Activated T-cell treated with anti-CD3 and anti-CD28 coated beads, Interleukin-2, amount 50 U/mL, for 72 hours (primary cell): Measurements from ENCODE around the gene SEZ6L. TPM values are rescaled to one million over a fixed set of nuclear protein-coding genes. Genes with fewer than 3 reads are reported as not detected.

ENCODE experiments used
- ATAC-seq, 2 donors: fragments of 150-1000 bp; cut with Tn5 transposase; replicated peaks in 1 of 2; 2 replicates each; pipeline ENCODE4 v1.10.0; 2021; ENCODE audit warnings: moderate library complexity in 2 of 2, mild to moderate bottlenecking in 1 of 2
- DNase-seq, 2 donors: peaks; one replicate each; pipeline ENCODE4 v3.0.0; 2021 to 2022; ENCODE audit warnings: mixed read lengths in 1 of 2
- H3K27ac Mint-ChIP-seq: one replicate; pipeline ENCODE4 v1.8.0; 2022; ENCODE audit warnings: mild to moderate bottlenecking, moderate library complexity, mixed read lengths
- H3K27me3 Mint-ChIP-seq: one replicate; pipeline ENCODE4 v1.8.0; 2022; ENCODE audit warnings: low read depth, mixed read lengths
- H3K36me3 Mint-ChIP-seq, 2 donors: one replicate each; pipeline ENCODE4 v1.8.0; 2022; ENCODE audit warnings: mixed read lengths in 2 of 2, mild to moderate bottlenecking in 1 of 2; ENCODE audit not compliant: insufficient read depth in 2 of 2
- H3K4me1 Mint-ChIP-seq: one replicate; pipeline ENCODE4 v1.8.0; 2022; ENCODE audit warnings: low read depth, mixed read lengths
- H3K4me3 Mint-ChIP-seq, 2 donors: one replicate each; pipeline ENCODE4 v1.8.0; 2022; ENCODE audit warnings: mild to moderate bottlenecking in 2 of 2, mixed read lengths in 2 of 2, moderate library complexity in 2 of 2
- H3K9me3 Mint-ChIP-seq, 2 donors: one replicate each; pipeline ENCODE4 v1.8.0; 2022; ENCODE audit warnings: mixed read lengths in 2 of 2
- total RNA-seq, 2 donors: library from RNA; stranded (reverse); gene quantifications; one replicate each; pipeline ENCODE4 v1.2.3, GENCODE V29; 2022

The SEZ6L gene
- under 1 TPM in 1 of 2 donors, not detected in 1; 0.05 TPM for total RNA-seq

DNA sequence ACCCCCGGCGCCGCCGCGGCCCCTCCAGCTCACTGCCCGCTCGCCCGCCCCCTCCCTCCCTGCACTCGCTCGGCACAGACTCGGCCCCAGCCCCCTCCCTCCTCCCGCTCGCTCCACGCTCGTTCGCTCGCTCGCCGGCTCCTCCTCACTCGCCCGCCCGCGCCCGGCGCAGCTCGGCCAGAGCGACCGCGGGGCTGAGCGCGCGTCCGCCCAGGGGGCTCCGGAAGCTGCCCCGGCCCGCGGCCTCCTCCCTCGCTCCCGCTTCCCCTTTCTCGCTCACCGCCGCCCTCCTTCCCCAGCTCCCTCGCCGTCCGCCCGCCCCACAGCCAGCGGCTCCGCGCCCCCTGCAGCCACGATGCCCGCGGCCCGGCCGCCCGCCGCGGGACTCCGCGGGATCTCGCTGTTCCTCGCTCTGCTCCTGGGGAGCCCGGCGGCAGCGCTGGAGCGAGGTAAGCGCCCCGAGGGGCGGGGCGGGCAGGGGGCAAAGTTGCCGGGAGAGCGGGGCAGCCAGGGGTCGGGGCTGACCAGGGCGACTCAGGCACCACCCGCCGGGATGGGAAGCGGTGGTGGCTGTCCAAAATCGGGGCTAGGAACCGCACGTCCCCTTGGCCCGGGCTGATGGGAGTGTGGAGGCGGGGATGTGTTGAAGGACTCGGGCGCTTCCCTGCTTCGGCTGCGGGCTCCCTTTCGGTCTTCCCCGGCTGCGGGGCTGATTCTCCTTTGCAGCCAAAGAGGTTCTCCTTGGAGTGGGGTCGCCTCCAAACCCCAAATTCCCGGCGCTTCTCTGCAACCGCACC lies at the start of gene SEZ6L:
Gene SEZ6L (plus strand): TSS at position 148 of the 797 bp plus-strand sequence. CDS start 208 bp downstream, at position 356.
- Mint-ChIP-seq H3K4me3 (peak within 1 kb of the TSS; percentile 21 to 42), H3K27ac (no peak within 1 kb of the TSS), H3K9me3 (no peaks in the 10 kb centered on the region), H3K27me3 (peaks cover 84% of the 10 kb centered on the region), H3K4me1 (no peaks in the 10 kb centered on the region), H3K36me3 (no peaks in the 10 kb centered on the region)
- ATAC-seq, result no peak
- DNase-seq, result no peak

- no peaks in the 10 kb centered on the region for H3K27me3 Mint-ChIP-seq
- no peak for ATAC-seq
- H3K4me1 Mint-ChIP-seq, result peaks cover 5% of the 10 kb centered on the region
- H3K27ac Mint-ChIP-seq, result no peak overlapping the region
- no peaks in the 10 kb centered on the region for H3K9me3 Mint-ChIP-seq
- H3K4me3 Mint-ChIP-seq, result peak overlapping the region in 1 of 2 donors; percentile 32
- DNase-seq, result no peak
- no peaks in the 10 kb centered on the region for H3K36me3 Mint-ChIP-seq
Measured at GRCh38 chr22:26122920-26123468, 46.3 kb upstream of the SEZ6L start.

DNA sequence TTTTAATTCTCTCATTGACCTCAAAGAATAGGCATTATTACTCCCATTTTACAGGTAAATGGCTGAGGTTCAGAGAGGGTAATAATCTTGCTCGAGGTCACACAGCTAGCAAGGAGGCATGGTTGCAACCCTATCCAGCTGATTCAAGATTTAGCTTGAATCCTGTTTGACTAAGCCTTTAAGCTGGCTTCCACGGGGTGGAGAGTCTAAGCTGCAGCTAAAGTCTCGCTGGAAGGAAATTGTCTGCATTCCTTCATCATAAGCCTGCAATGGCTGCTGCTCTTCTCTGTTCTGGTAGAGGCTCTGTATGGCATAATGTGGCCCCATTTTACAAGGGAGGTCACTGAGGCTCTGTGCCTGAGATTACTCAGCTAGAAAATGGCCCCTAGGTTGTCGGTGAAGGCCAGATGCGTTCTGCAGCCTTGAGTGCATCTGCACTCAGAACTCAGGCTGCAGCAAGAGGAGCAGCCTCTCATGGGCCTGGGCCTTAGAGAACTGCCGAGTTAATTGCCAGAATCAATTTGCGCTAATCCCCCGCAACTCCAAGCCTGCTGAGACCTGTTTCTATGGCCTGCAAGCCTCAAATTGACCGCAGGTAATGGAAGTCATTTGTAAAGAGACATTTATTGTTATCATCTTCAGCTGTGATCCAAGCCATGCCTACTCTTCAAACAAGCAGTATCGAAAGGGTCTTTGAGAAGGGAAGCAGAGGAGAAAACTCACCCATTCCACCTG lies 44.1 kb upstream of the SEZ6L start:
- no peak overlapping the region for H3K27ac Mint-ChIP-seq
- ATAC-seq (no peak), DNase-seq (no peak)
- no peaks in the 10 kb centered on the region for H3K9me3 Mint-ChIP-seq
- H3K36me3 Mint-ChIP-seq, result no peaks in the 10 kb centered on the region
- peaks cover 5% of the 10 kb centered on the region for H3K4me1 Mint-ChIP-seq
- H3K4me3 Mint-ChIP-seq, result no peak overlapping the region
- H3K27me3 Mint-ChIP-seq, result no peaks in the 10 kb centered on the region

DNA sequence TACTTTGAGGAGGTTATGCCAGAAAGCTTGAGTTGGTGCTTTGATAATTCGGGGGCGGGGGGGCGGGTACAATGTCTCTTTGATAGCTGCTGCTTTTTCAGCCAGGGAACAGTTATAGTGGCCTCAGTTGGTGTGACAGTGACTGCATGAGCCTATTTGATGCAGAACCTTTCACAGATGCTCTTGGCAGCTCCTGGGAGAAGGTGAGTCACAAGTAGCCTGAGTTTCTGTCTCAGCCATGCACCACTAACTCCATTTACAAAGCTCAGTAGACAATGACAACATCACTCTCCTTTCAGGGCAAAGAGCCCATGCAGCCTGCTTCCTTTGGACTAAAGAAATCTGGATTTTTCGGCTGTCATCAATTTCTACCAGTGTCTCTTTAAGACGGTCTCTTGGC lies 42.1 kb upstream of the SEZ6L start:
- no peaks in the 10 kb centered on the region for H3K9me3 Mint-ChIP-seq
- H3K36me3 Mint-ChIP-seq, result no peaks in the 10 kb centered on the region
- H3K4me3 Mint-ChIP-seq, result no peak overlapping the region
- no peak overlapping the region for H3K27ac Mint-ChIP-seq
- no peaks in the 10 kb centered on the region for H3K27me3 Mint-ChIP-seq
- peaks cover 5% of the 10 kb centered on the region for H3K4me1 Mint-ChIP-seq
- DNase-seq (no peak), ATAC-seq (no peak)

- no peaks in the 10 kb centered on the region for H3K27me3 Mint-ChIP-seq
- DNase-seq (no peak), ATAC-seq (no peak)
- peaks cover under 1% of the 10 kb centered on the region for H3K4me1 Mint-ChIP-seq
- no peak overlapping the region for H3K27ac Mint-ChIP-seq
- no peaks in the 10 kb centered on the region for H3K9me3 Mint-ChIP-seq
- no peaks in the 10 kb centered on the region for H3K36me3 Mint-ChIP-seq
- H3K4me3 Mint-ChIP-seq, result no peak overlapping the region
Measured at GRCh38 chr22:26127556-26127955, 41.7 kb upstream of the SEZ6L start.

DNA sequence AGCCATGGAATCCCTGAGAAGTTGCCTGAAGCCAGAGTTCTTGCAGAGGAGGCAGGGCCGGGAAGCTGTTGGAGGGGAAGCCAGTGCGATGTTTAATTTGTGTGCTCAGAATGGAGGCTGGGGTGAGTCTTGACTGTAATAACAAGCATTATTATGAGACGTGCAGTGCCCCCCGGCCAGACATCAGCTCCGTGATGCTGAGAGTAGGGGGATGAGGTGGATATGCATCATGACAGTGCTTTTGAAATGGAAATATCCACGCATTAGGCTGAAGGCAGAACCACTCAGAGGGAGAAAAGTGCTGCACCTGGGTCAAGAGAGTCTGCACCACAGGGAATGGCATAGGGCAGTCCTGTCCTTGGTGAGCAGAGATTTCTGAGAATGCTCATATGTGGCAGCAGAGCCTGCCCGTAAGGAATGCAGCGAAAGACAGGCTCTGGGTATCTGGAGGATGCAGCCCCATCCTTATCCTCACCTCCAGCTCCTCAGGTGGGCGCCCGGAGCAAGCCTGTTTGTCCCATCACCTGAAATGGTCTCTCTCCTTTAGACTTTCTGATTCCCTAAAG lies 37.6 kb upstream of the SEZ6L start:
- no peaks in the 10 kb centered on the region for H3K4me1 Mint-ChIP-seq
- H3K27ac Mint-ChIP-seq, result no peak overlapping the region
- ATAC-seq (no peak), DNase-seq (no peak)
- no peaks in the 10 kb centered on the region for H3K27me3 Mint-ChIP-seq
- H3K36me3 Mint-ChIP-seq, result no peaks in the 10 kb centered on the region
- no peak overlapping the region for H3K4me3 Mint-ChIP-seq
- no peaks in the 10 kb centered on the region for H3K9me3 Mint-ChIP-seq

GRCh38 chr22:26134654-26135330 lies 34.5 kb upstream of the SEZ6L start:
- Mint-ChIP-seq H3K4me1 (no peaks in the 10 kb centered on the region), H3K9me3 (no peaks in the 10 kb centered on the region), H3K36me3 (no peaks in the 10 kb centered on the region), H3K27me3 (peaks cover 6% of the 10 kb centered on the region), H3K4me3 (no peak overlapping the region), H3K27ac (no peak overlapping the region)
- DNase-seq, result peak; percentile 1 to 6
- no peak for ATAC-seq

DNA sequence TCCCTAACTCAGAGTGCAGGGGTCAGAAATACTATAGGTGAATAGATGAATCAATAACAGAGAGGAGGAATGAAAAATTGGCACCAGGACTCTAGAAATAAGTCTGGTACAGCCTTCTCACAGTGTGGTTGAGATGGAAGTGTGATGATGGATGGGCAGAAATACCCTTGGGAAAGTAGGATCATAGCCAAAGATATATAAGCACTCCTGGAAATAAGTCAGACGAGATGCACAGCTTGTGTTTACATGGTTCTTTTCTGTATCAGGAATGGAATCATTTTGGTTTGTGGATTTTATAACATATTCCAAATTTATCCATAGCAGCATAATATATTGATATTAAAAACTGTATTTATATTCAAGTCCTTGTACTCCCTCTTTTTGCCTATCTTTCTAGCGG lies 33.5 kb upstream of the SEZ6L start:
- Mint-ChIP-seq H3K27me3 (peaks cover 6% of the 10 kb centered on the region), H3K36me3 (no peaks in the 10 kb centered on the region), H3K4me1 (no peaks in the 10 kb centered on the region), H3K4me3 (no peak overlapping the region), H3K9me3 (no peaks in the 10 kb centered on the region), H3K27ac (no peak overlapping the region)
- DNase-seq, result no peak
- ATAC-seq, result no peak

DNA sequence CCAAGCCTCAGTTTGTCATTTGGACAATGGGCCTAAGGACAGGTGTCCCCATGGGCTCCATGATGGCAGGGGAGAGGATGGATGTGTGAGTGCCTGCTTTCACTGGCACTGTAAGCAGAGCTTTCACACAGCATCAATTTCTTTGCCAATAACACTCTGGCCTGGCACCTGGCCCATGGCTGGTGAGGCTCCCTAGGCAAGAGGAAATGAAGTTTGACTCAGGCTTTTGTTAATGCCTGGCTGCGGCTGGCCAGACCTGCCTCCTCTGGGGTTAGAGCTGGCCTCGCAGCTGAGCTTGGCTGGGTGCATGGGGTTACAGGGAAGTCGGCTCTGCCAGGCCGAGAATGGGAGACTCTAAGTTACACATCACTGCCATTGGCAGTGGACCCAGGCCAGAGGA lies 30.0 kb upstream of the SEZ6L start:
- Mint-ChIP-seq H3K4me3 (no peak overlapping the region), H3K27ac (no peak overlapping the region), H3K27me3 (peaks cover 18% of the 10 kb centered on the region), H3K4me1 (no peaks in the 10 kb centered on the region), H3K36me3 (no peaks in the 10 kb centered on the region), H3K9me3 (peaks cover 0 to 3% of the 10 kb centered on the region in 2 donors)
- DNase-seq (no peak), ATAC-seq (no peak)

- no peak overlapping the region for H3K4me3 Mint-ChIP-seq
- DNase-seq, result no peak
- H3K36me3 Mint-ChIP-seq, result no peaks in the 10 kb centered on the region
- no peaks in the 10 kb centered on the region for H3K4me1 Mint-ChIP-seq
- no peak overlapping the region for H3K27ac Mint-ChIP-seq
- H3K9me3 Mint-ChIP-seq, result peaks cover 0 to 3% of the 10 kb centered on the region in 2 donors
- peaks cover 21% of the 10 kb centered on the region for H3K27me3 Mint-ChIP-seq
- no peak for ATAC-seq
Measured at GRCh38 chr22:26141831-26142230, 27.4 kb upstream of the SEZ6L start.

GRCh38 chr22:26143806-26144325 lies 25.4 kb upstream of the SEZ6L start:
- DNase-seq, result no peak
- Mint-ChIP-seq H3K27me3 (peaks cover 40% of the 10 kb centered on the region), H3K27ac (no peak overlapping the region), H3K4me3 (no peak overlapping the region), H3K9me3 (peaks cover 0 to 3% of the 10 kb centered on the region in 2 donors), H3K4me1 (no peaks in the 10 kb centered on the region), H3K36me3 (no peaks in the 10 kb centered on the region)
- ATAC-seq, result no peak

- DNase-seq (no peak), ATAC-seq (no peak)
- Mint-ChIP-seq H3K36me3 (no peaks in the 10 kb centered on the region), H3K4me1 (no peaks in the 10 kb centered on the region), H3K27ac (no peak overlapping the region), H3K4me3 (no peak overlapping the region), H3K27me3 (peaks cover 32% of the 10 kb centered on the region), H3K9me3 (no peaks in the 10 kb centered on the region)
Measured at GRCh38 chr22:26159886-26160285, 9.4 kb upstream of the SEZ6L start.
